Erythroblast (primary cell): ENCODE measurements around the gene SMS.

Source experiments
- GATA1 ChIP-seq: IDR thresholded peaks from 2 replicates; pipeline ENCODE4 v1.6.1; 2011; ENCODE audit warnings: low read depth, mild to moderate bottlenecking, control low read depth, low read length, moderate library complexity
- POLR2A ChIP-seq: IDR thresholded peaks from 2 replicates; pipeline ENCODE4 v1.6.1; 2011; ENCODE audit warnings: mild to moderate bottlenecking, low read length

GRCh38 chrX:21934414-21934813 lies 6.1 kb upstream of the SMS start:
- TF ChIP-seq POLR2A (no peak), GATA1 (no peak)
